Glomerular visceral epithelial cell (primary cell): ENCODE measurements around the gene ZNHIT1.

ENCODE experiments used
- DNase-seq: peaks from one replicate; pipeline ENCODE4 v3.0.0-alpha.2; 2016; ENCODE audit errors: extremely low spot score

Gene ZNHIT1

GRCh38 chr7:101218236-101219125, 516 bp downstream of the ZNHIT1 start:
- DNase-seq, result no peak

- no peak for DNase-seq
These were observed 2.3 kb downstream of the ZNHIT1 start for GRCh38 chr7:101220295-101220694.

- no peak for DNase-seq
These were observed 4.4 kb downstream of the ZNHIT1 start for GRCh38 chr7:101222275-101222830.

GRCh38 chr7:101223528-101223927, 5.6 kb downstream of the ZNHIT1 start:
- no peak for DNase-seq

GRCh38 chr7:101225650-101226049, 7.7 kb downstream of the ZNHIT1 start:
- DNase-seq, result no peak

GRCh38 chr7:101226721-101227120, 8.8 kb downstream of the ZNHIT1 start:
- DNase-seq, result no peak

GRCh38 chr7:101231644-101232043, 13.7 kb downstream of the ZNHIT1 start:
- no peak for DNase-seq

- no peak for DNase-seq
These were observed 14.3 kb downstream of the ZNHIT1 start for GRCh38 chr7:101232141-101232850.

- no peak for DNase-seq
These were observed 16.1 kb downstream of the ZNHIT1 start for GRCh38 chr7:101233907-101234547.

- no peak for DNase-seq
These were observed 16.7 kb downstream of the ZNHIT1 start for GRCh38 chr7:101234636-101235035.

- no peak for DNase-seq
These were observed 17.1 kb downstream of the ZNHIT1 start for GRCh38 chr7:101235050-101235449.

- DNase-seq, result no peak
These were observed 17.6 kb downstream of the ZNHIT1 start for GRCh38 chr7:101235522-101235921.

GRCh38 chr7:101236292-101236835, 18.4 kb downstream of the ZNHIT1 start:
- no peak for DNase-seq

GRCh38 chr7:101237206-101238067, 19.5 kb downstream of the ZNHIT1 start, which contains the start of gene CLDN15:
CLDN15 (minus strand) TSS chr7:101237802; CDS start chr7:101237581, 221 bp downstream.
- DNase-seq, result no peak

GRCh38 chr7:101238226-101239182, 20.5 kb downstream of the ZNHIT1 start:
- no peak for DNase-seq

GRCh38 chr7:101239191-101239950, 21.4 kb downstream of the ZNHIT1 start:
- no peak for DNase-seq

GRCh38 chr7:101239951-101240220, 21.9 kb downstream of the ZNHIT1 start:
- no peak for DNase-seq

GRCh38 chr7:101240226-101241014, 22.5 kb downstream of the ZNHIT1 start:
- no peak for DNase-seq
